ENCODE data around the gene ADAP1. TPM values are rescaled to one million over a fixed set of nuclear protein-coding genes. Genes with fewer than 3 reads are reported as not detected.

Gene ADAP1
- total and polyA plus RNA-seq, 2 of the 13 experiments (the other 11 are each of a cell fraction or from before 2014, with no cell fraction given), result 10.5 to 24.6 TPM

DNA sequence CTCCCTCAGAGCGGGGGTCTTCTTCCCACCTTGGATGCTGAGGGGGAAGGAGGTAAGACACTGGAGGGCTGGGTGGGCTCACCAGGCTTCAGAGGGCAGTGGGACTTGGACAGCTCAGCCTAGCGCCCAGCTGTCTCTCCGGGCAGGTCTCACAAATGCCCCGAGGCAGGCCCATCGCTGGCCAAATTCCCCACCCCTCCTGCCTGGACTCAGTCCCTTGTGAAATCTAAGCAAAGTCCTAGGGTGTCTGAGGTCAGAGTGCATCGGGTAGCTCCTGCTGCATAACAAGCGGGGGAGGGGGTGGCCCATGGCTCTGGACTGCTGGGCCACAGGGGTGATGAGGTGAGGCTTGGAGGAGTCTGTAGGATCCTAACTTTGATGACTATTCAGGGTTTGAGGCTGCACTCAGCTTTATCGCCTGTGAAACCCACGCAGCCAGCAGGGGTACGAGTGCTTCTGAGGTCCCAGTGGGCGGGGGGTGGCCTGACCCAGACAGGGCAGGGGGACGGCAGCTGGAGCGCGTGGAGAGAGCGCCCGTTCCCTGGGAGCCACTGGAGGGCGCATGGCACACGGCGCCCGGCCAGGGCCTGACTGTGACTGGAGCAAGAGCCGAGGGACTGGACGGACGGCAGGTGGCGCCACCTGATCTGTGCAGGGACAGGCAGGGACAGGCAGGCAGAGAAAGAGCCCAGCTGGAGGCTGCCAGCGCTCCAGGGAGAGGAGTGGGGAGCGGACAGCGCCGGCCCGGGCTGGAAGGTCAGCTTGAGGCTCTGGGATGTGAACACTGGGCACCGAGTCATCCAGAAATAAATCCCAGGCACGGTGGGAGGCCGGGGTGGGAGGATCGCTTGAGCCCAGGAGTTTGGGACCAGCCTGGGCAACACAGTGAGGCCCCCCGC lies 38.5 kb upstream of the ADAP1 start (continued):
- TF ChIP-seq AHDC1 (CRISPR knock-in tag; IDR thresholded peaks at IDR 0.05; ENCODE audit: borderline replicate concordance), result peak; percentile 40; the same call in 1 of the 2 replicates
- TF ChIP-seq MIER3 (CRISPR knock-in tag; IDR thresholded peaks at IDR 0.05; ENCODE audit: borderline replicate concordance), result peak; percentile 92; the same call in 1 of the 2 replicates
- TF ChIP-seq, protein P1, sequence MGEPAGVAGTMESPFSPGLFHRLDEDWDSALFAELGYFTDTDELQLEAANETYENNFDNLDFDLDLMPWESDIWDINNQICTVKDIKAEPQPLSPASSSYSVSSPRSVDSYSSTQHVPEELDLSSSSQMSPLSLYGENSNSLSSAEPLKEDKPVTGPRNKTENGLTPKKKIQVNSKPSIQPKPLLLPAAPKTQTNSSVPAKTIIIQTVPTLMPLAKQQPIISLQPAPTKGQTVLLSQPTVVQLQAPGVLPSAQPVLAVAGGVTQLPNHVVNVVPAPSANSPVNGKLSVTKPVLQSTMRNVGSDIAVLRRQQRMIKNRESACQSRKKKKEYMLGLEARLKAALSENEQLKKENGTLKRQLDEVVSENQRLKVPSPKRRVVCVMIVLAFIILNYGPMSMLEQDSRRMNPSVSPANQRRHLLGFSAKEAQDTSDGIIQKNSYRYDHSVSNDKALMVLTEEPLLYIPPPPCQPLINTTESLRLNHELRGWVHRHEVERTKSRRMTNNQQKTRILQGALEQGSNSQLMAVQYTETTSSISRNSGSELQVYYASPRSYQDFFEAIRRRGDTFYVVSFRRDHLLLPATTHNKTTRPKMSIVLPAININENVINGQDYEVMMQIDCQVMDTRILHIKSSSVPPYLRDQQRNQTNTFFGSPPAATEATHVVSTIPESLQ (CRISPR knock-in tag; conservative IDR thresholded peaks at IDR 0.05), result no peak
- TF ChIP-seq CEBPB (IDR thresholded peaks at IDR 0.05; ENCODE audit: borderline replicate concordance, low read depth, low read length), result peak; percentile 76
- TF ChIP-seq, protein P2, sequence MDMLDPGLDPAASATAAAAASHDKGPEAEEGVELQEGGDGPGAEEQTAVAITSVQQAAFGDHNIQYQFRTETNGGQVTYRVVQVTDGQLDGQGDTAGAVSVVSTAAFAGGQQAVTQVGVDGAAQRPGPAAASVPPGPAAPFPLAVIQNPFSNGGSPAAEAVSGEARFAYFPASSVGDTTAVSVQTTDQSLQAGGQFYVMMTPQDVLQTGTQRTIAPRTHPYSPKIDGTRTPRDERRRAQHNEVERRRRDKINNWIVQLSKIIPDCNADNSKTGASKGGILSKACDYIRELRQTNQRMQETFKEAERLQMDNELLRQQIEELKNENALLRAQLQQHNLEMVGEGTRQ (IDR thresholded peaks at IDR 0.05; ENCODE audit: low read depth, low read length), result no peak
- TF ChIP-seq, protein P2 (CRISPR knock-in tag; IDR thresholded peaks at IDR 0.05; ENCODE audit: borderline replicate concordance), result peak; percentile 32; the same call in 1 of the 2 replicates
- TF ChIP-seq, protein P3, sequence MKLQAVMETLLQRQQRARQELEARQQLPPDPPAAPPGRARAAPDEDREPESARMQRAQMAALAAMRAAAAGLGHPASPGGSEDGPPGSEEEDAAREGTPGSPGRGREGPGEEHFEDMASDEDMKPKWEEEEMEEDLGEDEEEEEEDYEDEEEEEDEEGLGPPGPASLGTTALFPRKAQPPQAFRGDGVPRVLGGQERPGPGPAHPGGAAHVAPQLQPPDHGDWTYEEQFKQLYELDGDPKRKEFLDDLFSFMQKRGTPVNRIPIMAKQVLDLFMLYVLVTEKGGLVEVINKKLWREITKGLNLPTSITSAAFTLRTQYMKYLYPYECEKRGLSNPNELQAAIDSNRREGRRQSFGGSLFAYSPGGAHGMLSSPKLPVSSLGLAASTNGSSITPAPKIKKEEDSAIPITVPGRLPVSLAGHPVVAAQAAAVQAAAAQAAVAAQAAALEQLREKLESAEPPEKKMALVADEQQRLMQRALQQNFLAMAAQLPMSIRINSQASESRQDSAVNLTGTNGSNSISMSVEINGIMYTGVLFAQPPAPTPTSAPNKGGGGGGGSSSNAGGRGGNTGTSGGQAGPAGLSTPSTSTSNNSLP (IDR thresholded peaks at IDR 0.05; ENCODE audit: low read depth, low read length), result 0 out of 2 replicates have a peak, but pooled peaks have one; percentile 41
- no peak for TF ChIP-seq ZNF3 (CRISPR knock-in tag; IDR thresholded peaks at IDR 0.05)
- TF ChIP-seq E2F2 (CRISPR knock-in tag; IDR thresholded peaks at IDR 0.05; ENCODE audit: borderline replicate concordance), result no peak
- no peak for TF ChIP-seq SIN3A (IDR thresholded peaks at IDR 0.05; ENCODE audit: borderline replicate concordance, low read depth, low read length)
- TF ChIP-seq, protein P4, sequence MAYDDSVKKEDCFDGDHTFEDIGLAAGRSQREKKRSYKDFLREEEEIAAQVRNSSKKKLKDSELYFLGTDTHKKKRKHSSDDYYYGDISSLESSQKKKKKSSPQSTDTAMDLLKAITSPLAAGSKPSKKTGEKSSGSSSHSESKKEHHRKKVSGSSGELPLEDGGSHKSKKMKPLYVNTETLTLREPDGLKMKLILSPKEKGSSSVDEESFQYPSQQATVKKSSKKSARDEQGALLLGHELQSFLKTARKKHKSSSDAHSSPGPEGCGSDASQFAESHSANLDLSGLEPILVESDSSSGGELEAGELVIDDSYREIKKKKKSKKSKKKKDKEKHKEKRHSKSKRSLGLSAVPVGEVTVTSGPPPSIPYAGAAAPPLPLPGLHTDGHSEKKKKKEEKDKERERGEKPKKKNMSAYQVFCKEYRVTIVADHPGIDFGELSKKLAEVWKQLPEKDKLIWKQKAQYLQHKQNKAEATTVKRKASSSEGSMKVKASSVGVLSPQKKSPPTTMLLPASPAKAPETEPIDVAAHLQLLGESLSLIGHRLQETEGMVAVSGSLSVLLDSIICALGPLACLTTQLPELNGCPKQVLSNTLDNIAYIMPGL (CRISPR knock-in tag; IDR thresholded peaks at IDR 0.05; ENCODE audit: borderline replicate concordance in 1 of 2, low read depth in 1 of 2), result peak; percentile 99
